GM19452 (cell line): ENCODE data around the gene MMP7.
"Not testable (repeated sequence)": the region's sequence is repeated elsewhere in the genome, so short reads cannot be mapped to it uniquely, and the experiment has no call there.

Experiments
- ATAC-seq: cut with Tn5 transposase; IDR thresholded peaks from one replicate; pipeline ENCODE4 v1.9.1; 2021; ENCODE audit not compliant: unreplicated experiment

Gene MMP7

DNA sequence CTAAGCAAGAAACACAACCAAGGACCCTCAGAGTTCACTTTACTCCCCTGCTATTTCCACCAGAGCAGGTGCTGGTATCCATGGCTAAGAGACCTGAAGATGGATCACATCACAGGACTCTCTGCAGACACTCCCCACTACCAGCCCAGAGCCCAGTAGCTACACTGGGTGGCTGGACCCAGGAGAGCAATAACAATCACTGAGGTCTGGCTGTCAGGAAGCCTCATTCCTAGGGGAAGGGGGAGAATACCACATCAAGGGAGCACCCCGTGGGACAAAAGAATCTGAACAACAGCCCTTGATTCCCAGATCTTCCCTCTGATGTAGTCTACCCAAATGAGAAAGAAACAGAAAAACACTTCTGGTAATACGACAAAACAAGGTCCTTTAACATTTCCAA is 9.0 kb upstream of the MMP7 start:
- ATAC-seq = no peak

- ATAC-seq = no peak
Observed at GRCh38 chr11:102538932-102539331, 8.4 kb upstream of the MMP7 start.

DNA sequence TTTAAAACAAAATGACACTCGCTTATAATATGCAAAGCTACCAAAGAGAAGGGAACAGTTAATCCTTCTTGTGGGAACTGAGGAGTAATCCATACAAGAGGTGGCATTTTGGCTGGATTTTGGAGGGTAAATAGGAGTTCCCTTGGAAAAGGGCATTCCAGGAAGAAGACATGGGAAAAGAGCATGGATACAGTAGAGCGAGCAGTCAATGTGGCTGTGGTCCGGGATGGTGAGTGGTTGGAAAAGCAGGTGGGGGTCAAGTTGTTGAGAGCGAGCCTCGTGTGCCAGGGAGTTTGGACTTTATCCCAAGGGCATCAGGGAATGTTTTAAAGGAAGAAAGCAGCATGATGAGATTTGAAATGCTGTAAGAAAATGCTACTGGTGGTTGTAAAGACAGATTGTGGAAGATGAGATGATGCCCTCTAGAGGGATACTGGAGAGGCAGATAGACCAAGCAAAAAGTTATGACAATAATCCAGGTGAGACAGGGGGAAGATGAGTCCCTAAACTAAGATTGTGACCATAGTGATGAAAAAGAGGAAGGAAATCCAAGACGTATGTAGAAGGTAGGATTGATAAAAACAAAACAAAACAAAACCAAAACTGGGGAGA is 3.8 kb upstream of the MMP7 start:
- ATAC-seq = no peak

GRCh38 chr11:102528618-102529017 is 1.9 kb downstream of the MMP7 start:
- no peak for ATAC-seq

GRCh38 chr11:102527684-102528083 is 2.9 kb downstream of the MMP7 start:
- no peak for ATAC-seq

DNA sequence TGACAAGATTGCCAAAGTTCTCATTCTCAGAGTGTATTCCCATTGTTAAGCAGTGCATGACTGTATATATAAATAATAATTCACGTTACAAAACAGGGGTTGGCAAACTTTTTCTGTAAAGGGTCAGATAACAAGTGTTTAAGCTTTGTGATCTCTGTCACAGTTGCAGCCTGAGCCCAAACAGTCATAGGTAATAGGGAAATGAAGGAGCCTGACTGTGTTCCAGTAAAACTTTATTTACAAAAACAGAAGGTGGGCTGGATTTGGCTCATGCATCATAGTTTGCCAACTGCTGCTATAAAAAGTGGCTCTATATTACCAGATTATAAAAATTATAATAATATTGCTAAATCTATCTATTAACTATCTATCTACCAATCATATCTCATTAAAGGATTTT is 3.5 kb downstream of the MMP7 start:
- no peak for ATAC-seq

- no peak for ATAC-seq
Observed at GRCh38 chr11:102523887-102524286, 6.7 kb downstream of the MMP7 start.

GRCh38 chr11:102523189-102523570 is 7.4 kb downstream of the MMP7 start:
- ATAC-seq = no peak

DNA sequence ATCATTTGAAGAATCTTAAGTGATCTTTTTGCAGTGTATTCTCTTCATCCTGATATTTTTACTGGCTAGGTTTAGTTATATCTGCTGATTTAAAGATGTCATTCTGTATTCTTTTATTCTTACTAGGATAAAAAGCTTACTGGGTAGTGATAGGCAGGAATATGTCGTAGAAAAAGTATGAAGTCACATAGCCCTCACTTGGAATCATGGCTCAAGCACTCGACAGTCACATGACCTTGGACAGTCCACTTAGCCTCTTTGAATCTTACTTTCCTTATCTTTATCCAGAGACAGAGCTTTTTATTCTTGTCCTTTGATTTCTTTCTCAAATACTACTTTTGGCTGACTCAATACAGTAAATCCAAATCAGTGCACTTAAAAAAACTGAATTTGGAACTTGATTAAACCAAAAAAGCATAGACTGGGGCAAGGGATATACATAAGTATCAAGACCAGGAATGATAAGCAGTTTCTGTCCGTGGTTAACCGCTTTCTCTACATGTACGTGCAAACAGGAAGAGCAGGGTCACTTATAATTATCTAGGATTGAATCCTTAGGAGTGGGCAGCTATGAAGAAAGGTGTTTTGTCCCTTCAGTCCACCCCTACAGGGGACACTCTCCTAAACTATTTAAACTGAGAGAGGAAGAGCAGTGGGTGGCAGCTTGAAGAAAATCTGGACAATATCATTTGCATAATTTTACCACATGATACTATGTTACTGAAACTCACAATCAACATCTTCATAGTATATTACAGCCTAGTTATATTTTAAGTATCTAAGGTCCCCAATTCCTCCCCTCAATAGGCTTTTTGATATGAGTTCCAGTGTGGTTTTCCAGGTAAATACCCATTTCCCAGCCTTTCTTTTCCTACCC is 8.0 kb downstream of the MMP7 start:
- ATAC-seq = peak; percentile 64

DNA sequence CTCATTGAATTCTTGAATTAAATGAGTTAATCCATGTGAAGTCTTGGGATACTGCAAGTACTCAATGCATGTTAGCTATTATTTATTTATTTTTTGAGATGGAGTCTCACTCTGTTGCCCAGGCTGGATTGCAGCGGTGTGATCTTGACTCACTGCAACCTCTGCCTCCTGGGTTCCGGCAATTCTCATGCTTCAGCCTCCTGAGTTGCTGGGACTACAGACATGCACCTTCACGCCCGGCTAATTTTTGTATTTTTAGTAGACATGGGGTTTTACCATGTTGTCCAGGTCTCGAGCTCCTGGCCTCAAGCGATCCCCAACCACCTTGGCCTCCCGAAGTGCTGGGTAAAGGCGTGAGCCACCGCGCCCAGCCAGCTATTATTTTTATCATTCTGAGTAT is 9.4 kb downstream of the MMP7 start:
- ATAC-seq = no peak

DNA sequence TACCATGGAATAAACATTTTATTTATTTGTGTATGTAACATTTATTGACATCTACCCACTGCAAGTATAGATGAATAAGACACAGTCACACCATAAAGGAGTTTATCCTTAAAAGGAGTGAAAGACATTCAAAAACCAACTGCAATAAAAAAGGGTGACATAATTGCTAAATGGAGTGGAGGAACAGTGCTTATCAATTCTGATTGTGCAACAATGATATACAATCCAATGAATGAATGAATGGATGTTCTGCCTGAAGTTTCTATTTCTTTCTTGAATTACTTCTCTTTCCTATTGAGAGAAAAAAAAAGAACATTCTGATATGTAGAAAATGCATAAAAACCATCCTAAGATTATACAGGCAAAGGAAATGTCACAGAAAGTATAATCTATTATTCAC is 10.0 kb downstream of the MMP7 start:
- ATAC-seq = no peak

- no peak for ATAC-seq
Observed at GRCh38 chr11:102518296-102519094, 12.1 kb downstream of the MMP7 start.

- ATAC-seq = no peak
Observed at GRCh38 chr11:102517670-102518069, 12.9 kb downstream of the MMP7 start.

- no peak for ATAC-seq
Observed at GRCh38 chr11:102516179-102516578, 14.4 kb downstream of the MMP7 start.

DNA sequence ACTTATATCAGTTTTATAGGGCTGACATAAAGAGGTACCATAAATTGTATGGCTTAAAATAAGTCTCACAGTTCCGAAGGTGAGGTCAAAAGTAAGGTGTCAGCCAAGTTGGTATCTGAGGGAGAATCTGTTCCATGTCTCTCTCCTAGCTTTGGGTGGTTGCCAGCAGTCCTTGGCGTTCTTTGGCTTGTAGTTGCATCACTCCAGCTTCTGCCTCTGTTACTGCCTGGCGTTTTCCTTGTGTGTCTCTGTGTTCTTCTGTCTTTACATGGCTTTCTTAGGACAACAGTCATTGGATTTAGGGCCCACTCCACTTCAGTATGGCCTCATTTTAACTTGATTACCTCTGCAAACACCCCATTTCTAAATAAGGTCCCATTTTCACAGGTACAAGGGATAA is 16.7 kb downstream of the MMP7 start:
- no peak for ATAC-seq

DNA sequence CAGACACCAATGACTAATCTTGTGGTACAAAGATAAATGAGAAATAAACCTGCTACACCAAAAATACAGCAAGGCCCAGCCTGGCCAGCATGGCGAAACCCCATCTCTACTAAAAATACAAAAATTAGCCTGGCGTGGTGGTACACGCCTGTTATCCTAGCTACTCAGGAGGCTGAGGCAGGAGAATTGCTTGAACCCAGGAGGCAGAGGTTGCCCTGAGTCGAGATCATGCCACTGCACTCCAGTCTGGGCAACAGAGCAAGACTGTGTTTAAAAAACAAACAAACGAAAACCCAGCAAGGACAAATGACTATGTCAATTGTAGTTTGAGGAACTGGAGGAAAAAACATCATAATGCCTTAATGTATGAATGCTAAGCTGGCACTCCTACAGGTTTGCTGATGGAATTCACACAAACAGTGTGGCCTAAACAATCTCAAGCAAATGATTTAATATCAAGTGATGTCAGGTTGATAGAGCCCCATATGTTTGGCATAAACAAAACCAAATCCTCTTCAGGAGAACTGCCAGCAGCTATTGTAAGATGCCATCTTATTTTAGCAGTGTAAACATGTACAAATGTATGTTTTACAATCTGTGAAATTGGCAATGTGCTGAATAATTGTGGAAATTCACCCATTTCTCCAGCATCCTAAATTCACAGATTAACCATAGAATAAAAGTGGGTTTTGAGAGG is 20.0 kb downstream of the MMP7 start:
- ATAC-seq = no peak

GRCh38 chr11:102502831-102503230 is 27.7 kb downstream of the MMP7 start:
- not testable (repeated sequence) for ATAC-seq

- ATAC-seq = no peak
Observed at GRCh38 chr11:102500829-102501228, 29.7 kb downstream of the MMP7 start.

DNA sequence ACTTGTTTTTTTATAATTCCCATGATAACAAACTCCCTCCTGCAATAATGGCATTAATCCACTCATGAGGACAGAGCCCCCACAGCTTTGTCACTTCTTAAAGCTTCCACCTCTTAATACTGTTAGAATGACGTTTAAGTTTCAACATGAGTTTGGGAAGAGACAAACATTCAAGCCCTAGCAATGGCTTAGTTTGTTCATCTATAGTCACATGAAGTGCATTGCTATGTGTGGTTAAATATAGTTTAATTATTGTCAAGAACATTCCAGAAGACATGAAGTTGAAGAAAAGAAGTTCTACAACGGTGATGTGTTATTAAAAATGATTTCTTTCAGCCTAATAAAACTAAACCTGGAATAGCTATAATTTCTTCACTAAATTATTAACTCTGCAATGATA is 30.6 kb downstream of the MMP7 start:
- ATAC-seq = no peak

GRCh38 chr11:102499151-102499550 is 31.4 kb downstream of the MMP7 start:
- no peak for ATAC-seq

- ATAC-seq = no peak
Observed at GRCh38 chr11:102497061-102497460, 33.5 kb downstream of the MMP7 start.
